ENCODE results near the gene PCSK7.

DNA sequence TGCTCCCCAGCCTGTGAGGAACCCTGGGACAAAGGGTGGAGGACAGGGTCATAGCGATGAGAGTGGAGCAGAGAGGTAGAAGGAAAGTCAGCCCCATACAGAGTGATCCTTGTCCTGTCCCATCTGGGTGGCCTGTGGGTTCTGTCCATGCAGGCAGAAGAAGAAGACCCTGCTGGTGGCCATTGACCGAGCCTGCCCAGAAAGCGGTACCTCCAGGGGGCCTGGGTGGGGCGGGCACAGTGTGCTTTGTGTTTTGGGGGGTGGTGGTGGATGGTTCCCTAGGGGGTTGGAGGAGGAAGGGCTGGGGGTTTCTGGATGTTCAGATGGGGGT lies 45.5 kb downstream of the PCSK7 start:
- TF ChIP-seq, protein P1, sequence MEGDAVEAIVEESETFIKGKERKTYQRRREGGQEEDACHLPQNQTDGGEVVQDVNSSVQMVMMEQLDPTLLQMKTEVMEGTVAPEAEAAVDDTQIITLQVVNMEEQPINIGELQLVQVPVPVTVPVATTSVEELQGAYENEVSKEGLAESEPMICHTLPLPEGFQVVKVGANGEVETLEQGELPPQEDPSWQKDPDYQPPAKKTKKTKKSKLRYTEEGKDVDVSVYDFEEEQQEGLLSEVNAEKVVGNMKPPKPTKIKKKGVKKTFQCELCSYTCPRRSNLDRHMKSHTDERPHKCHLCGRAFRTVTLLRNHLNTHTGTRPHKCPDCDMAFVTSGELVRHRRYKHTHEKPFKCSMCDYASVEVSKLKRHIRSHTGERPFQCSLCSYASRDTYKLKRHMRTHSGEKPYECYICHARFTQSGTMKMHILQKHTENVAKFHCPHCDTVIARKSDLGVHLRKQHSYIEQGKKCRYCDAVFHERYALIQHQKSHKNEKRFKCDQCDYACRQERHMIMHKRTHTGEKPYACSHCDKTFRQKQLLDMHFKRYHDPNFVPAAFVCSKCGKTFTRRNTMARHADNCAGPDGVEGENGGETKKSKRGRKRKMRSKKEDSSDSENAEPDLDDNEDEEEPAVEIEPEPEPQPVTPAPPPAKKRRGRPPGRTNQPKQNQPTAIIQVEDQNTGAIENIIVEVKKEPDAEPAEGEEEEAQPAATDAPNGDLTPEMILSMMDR (optimal IDR thresholded peaks at IDR 0.05 in 1 of 3, IDR thresholded peaks at IDR 0.05 in 1 of 3, conservative IDR thresholded peaks at IDR 0.05 in 1 of 3; ENCODE audit: extremely low read depth in 1 of 3, insufficient read depth in 2 of 3, low read length in 3 of 3) = no peak
- no peak for TF ChIP-seq EZH2 (IDR thresholded peaks at IDR 0.05; ENCODE audit: low read length)

Measured in keratinocyte (primary cell).